NCI-H2196 (cell line): Measurements from ENCODE around the gene PI4KA.
A peak's percentile ranks its signal among the peaks of the same experiment; 100 is the strongest.

ENCODE experiments used
- DNase-seq: peaks from one replicate; lab custom pipeline; 2025; ENCODE audit not compliant: unreplicated experiment; lab: John Stamatoyannopoulos, UW

PI4KA gene

GRCh38 chr22:20881869-20882815 lies 23.5 kb upstream of the PI4KA start:
- no peak for DNase-seq

DNA sequence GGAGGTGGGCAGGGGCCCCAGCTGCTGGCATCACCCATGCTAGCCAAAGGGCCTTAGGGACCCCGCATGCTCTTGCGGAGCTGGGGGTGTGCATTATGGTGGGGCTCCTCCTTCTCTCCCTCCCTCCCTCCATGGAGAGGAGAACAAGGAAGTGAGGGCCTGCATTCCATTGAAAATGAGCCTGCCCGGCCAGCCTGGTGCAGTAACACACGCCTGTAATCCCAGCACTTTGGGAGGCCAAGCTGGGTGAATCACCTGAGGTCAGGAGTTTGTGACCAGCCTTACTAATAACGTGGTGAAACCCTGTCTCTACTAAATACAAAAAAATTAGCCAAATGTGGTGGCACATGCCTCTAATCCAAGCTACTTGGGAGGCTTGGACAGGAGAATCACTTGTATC lies 22.6 kb upstream of the PI4KA start:
- DNase-seq, result no peak

- DNase-seq, result no peak
Observed at GRCh38 chr22:20877715-20878114, 19.1 kb upstream of the PI4KA start.

DNA sequence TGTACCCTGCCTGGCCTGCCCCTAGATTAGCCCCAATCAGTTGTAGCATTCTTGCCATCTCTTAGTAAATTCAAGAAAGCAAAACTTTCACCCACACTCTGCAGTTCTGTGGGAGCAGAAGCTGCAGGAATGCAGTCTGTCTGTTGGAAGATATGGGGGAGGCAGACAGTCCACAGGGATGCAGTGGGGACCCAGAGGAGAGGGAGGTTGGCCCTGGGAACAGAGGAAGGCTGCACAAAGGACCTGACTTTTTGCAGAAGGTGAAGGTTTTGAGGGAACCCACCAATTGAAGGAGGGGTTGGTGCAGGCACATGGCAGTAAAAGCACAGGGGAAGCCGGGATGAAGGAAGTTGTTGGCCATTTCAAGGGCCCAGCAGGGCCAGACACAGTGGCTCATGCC lies 16.7 kb upstream of the PI4KA start:
- DNase-seq, result no peak

DNA sequence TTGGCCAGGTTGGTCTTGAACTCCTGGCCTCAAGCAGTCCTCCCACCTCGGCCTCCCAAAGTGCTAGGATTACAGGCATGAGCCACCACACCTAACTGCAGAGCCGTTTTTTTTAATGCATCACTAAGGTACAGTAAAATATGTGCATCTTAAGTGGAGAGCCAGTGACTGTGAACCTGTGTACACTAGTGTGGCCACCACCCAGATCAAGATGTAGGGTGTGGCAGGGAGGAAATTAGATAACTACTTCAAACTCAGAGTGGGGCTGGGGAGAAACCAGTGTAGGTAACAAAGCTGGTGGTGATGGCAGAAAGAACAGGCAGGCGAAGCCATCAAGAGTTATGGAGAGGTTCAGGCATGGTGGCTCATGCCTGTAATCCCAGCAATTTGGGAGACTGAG lies 14.6 kb upstream of the PI4KA start:
- no peak for DNase-seq

GRCh38 chr22:20869234-20869633 lies 10.6 kb upstream of the PI4KA start:
- DNase-seq, result no peak

DNA sequence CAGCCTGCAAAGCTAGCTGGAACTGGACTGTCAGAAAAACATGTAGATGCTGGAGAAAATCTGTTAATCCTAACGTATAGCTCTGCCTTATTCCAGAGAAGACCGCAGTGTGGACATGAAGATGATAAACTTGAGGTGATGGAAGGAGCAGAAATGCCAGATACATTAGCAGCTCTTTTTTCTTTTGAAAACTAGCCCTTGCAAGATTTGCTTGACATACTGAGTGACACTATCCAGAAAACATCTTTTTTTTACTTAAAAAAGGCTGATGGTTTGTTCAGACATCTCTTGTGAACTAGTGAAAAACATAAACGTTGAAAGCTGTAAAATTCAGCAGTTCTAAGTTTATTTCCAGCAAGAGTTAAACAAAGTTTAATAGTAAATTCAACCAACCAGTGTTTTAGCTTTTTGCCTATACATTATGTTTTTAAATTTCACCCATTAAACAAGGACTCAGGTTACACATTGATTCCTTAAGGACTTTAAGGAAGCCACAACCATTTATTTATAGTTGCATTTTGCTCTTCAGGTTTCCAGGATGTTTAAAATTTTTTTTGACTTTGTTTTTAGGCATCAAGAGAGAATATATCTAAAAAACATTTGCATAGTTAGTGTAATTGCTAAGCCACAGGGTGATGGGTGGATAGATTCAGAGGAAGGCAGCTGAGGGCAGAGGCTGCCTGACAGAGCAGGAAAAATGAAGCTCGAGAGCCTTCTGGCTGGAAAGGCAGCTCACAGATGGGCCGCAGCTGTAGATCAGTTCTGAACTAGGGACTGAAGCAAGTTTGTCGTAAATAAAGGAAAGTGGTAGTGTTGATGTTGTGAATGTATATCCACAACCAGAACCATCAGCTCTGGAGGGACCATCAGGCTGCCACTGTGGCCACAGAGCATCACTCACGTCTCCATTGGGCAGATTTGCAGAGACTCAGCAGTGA lies 9.7 kb upstream of the PI4KA start:
- no peak for DNase-seq

DNA sequence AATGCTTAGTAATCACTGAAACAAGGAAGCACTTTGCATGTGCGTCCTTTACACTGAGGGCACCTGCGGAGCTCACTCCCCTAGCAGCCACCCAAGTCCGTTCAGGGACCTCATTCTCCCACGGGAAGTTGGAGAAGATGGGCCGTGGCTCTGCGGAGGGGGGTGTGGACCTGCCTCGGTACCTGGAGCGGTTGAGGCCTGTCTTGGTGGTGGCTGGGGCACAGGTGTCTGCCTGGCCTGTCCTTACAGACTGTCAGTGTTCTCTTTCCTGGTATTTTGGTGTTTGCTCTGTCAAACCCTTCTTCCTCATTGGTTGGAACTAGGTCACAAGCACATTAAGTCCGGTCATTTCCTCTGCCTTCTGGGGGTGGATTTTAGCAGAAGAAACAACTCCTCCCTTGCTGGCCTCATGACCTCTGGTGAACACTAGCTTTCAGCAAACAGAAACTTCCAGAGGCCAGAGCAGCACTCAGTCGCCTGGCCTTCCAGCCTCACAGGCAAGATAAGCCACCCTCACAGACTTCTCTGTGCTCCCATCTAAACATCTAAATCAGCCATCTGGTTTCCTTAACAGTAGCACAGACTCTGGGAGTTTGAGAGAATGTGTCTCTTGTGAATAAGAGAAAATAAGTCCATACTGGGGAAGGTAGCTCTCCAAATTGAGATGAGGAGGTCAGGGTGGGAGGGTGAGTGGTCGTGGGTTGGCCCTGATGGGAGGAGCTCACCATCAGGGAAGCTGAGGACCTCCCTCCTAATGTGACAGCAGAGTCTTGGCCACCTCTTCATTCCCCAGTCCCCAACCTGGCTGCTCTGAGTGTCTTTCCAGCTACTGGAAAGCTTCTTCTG lies 8.8 kb upstream of the PI4KA start:
- DNase-seq, result no peak

GRCh38 chr22:20866736-20867135 lies 8.1 kb upstream of the PI4KA start:
- DNase-seq, result no peak

DNA sequence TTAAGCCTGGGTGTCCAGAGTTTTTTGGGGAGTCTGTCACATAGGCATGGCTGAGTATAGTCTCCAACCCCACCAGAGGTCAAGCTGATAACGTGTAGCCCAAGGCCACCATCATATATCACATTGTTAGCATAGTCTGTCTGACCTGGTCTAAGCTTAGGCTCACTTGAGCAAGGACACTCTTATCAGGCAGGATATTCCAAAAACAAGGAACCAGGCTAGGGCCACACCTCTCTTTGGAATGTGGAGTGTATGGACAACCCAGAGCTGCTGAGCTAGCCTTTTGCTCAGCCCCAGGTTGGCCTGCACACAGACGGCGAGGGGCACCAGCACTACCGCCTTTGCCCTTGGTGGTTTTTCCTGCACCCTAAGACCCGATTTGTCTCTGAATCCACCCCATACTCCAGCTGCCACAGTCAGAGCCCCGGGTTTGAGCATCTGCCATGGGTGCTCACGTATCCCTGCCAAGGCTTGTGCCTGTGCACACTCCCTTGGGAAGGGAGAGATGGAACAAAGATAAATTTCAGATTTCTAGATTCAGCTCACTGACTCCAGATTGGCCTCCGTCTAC lies 7.3 kb upstream of the PI4KA start:
- no peak for DNase-seq

DNA sequence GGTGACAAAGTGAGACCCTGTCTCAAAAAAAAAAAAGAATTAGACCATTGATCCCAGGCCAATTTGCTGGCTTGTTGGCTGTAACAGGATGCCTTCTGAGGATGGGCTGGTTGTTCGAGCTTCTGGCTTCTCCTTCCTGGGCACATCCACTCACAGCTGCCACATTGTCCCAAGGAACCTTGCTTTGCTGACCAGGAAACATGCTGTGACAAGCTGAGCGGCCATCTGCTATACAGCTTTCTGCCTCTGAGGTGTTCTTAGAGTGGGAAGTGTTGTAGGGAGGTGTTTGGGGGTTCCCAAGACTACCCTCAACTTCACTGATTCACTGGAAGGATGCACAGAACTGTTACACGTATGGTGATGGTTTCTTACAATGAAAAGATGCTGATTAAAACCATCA lies 6.7 kb upstream of the PI4KA start:
- DNase-seq, result no peak

DNA sequence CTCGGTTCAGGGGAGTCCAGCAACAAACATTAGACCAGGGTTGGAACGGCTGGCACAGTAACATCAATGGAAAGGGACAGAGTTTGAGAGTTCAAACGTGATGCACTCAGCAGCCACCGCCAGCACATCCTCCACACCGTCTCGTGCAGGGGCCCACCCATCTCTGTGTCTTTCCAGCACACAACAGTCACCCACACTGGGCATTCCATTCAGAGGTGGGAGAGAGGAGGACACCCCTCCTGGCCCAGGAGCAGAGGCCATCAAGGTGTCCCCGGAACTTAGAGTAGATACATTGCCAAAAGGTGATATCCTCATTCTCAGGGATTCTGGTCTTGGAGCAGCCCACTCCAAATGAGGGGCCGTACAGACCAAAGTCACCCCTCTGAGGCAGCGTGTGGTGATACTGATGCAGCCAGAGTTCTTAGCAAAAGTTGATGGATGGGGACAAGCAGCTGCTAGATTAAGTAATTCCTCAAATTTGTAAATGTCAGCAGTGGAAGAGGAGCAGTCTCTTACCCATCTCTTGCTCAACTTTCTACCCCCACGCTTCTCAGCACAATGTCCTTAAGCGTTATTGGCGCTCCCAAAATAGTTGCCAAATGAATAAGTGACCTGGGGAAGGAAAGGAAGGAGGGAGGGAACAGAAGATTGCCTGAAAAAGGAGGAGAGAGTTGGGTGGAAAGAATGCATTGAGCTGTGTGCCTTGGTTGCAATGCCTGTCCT lies 5.7 kb upstream of the PI4KA start:
- no peak for DNase-seq

GRCh38 chr22:20863366-20863765 lies 4.8 kb upstream of the PI4KA start:
- DNase-seq, result no peak

- DNase-seq, result no peak
Observed at GRCh38 chr22:20862540-20862939, 3.9 kb upstream of the PI4KA start.

DNA sequence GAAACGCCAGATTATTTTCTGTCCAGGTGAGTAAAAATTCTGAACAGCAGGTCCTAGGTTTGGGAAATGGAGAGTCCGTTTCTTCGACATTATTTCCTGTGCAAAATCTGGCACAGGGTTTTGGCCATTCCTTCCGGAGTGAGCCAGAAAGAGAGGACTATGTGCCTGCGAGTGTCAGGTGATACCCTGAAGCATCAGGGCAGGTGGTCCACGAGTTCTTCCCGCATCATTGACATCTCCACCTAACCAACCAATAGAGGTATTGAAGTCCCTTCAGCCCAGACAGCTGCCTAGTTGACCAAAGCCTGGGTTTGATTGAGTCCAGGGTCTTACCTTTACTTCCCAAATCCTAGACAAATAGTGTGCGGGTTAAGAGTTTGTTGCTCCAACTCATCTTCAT lies 1.0 kb upstream of the PI4KA start:
- DNase-seq, result no peak

GRCh38 chr22:20857838-20858614 lies 585 bp downstream of the PI4KA start:
- DNase-seq, result peak; percentile 35

DNA sequence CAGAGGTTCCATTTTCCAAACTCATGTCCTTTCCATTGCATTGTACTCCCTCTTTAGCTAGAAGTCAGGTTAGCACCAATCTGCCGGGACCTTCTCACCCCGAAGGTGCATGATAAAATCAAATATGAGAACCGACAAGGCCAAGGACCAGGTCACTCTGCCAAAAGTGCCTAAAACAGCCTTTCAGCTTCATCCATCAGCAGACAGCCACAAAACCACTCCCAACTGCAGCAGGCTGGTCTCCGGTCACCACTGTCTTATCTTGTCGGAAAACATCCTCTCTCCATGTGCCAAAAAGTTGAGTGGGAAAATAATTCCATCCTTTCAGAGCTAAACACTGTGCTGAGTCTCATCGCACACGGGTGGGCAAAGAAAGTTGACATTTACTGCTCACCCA lies 1.4 kb downstream of the PI4KA start:
- DNase-seq, result no peak

- no peak for DNase-seq
Observed at GRCh38 chr22:20853236-20853660, 5.4 kb downstream of the PI4KA start.

- no peak for DNase-seq
Observed at GRCh38 chr22:20852503-20852902, 6.1 kb downstream of the PI4KA start.
